ENCODE data around the gene SRSF2. TPM values are rescaled to one million over a fixed set of nuclear protein-coding genes. Genes with fewer than 3 reads are reported as not detected.
A peak's percentile ranks its signal among the peaks of the same experiment; 100 is the strongest.

The SRSF2 gene
- total RNA-seq, 2 donors from 2014 or later = 217 to 316 TPM

DNA sequence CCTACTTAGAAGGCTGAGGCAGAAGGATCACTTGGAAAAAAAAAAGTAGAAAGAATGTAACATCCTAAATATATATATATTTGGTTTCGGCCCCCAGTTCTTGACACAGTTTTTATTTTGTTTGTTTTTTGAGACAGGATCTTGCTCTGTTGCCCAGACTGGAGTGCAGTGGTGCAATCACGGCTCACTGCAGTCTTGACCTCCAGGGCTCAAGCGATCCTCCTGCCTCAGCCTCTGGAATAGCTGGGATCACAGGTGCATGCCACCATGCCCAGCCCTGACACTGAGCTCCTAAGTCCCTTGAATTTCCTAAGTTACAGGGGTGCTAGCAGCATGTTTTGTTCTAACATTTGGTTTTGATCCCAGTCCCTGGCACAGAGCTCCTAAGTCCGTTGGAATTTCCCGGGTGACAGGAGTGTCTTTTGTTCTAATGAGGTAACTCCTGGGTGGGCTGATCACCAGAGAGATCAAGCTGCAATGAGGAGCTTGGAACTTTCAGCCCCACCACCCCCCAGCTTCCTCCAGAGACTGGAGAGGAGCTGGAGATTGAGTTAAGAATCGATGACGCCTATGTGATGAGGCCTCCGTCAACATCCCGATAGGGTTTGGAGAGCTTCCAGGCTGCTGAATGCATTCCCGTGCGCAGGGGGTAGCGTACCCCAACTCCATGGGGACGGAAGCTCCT, 46.4 kb downstream of the SRSF2 start:
- Histone ChIP-seq H3K9me3 (no peaks in the 10 kb centered on the region), H3K27ac (no peak overlapping the region), H3K4me1 (replicated peaks) (no peaks in the 10 kb centered on the region), H3K36me3 (no peaks in the 10 kb centered on the region), H3K4me3 (no peak overlapping the region), H3K27me3 (replicated peaks; ENCODE audit: insufficient read depth) (no peaks in the 10 kb centered on the region)
- TF ChIP-seq, protein P1, sequence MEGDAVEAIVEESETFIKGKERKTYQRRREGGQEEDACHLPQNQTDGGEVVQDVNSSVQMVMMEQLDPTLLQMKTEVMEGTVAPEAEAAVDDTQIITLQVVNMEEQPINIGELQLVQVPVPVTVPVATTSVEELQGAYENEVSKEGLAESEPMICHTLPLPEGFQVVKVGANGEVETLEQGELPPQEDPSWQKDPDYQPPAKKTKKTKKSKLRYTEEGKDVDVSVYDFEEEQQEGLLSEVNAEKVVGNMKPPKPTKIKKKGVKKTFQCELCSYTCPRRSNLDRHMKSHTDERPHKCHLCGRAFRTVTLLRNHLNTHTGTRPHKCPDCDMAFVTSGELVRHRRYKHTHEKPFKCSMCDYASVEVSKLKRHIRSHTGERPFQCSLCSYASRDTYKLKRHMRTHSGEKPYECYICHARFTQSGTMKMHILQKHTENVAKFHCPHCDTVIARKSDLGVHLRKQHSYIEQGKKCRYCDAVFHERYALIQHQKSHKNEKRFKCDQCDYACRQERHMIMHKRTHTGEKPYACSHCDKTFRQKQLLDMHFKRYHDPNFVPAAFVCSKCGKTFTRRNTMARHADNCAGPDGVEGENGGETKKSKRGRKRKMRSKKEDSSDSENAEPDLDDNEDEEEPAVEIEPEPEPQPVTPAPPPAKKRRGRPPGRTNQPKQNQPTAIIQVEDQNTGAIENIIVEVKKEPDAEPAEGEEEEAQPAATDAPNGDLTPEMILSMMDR (IDR thresholded peaks at IDR 0.05) = no peak
- TF ChIP-seq POLR2AphosphoS5 (IDR thresholded peaks at IDR 0.05) (no peak), POLR2A (IDR thresholded peaks at IDR 0.05) (no peak)
- intact Hi-C loops (cut with DNase I) = no loop called here
- 68% methylated on average over 13 of the region's 13 CpGs for WGBS
- no peak for DNase-seq (ENCODE audit: low spot score)

DNA sequence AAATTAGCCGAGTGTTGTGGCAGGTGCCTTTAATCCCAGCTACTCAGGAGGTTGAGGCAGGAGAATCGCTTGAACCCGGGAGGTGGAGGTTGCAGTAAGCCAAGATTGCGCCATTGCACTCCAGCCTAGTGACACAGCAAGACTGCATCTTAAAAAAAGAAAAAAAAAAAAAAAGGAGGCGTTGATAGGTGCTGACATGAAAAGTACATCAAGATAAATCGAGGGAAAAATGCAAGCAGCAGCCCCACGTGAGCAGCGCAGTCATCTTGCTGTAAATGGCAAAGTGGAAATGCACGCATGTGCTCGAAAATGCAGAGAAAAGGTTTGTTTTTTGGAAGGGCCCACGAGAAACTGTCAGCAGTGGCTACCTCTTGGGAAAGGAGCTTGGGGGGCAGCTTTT, 47.3 kb downstream of the SRSF2 start:
- TF ChIP-seq, protein P1 (IDR thresholded peaks at IDR 0.05) = no peak
- no peak for TF ChIP-seq POLR2AphosphoS5 (IDR thresholded peaks at IDR 0.05)
- Histone ChIP-seq H3K9me3 (no peaks in the 10 kb centered on the region), H3K36me3 (no peaks in the 10 kb centered on the region), H3K4me1 (replicated peaks) (no peaks in the 10 kb centered on the region), H3K27me3 (replicated peaks; ENCODE audit: insufficient read depth) (no peaks in the 10 kb centered on the region), H3K27ac (no peak overlapping the region), H3K4me3 (no peak overlapping the region)
- 85% methylated on average over 11 of the region's 11 CpGs for WGBS
- DNase-seq (ENCODE audit: low spot score) = no peak
- intact Hi-C loops (cut with DNase I) = loop anchor here (5.0 kb wide), 1 partner anchor 37 kb away; the partner anchor contains the start of genes JMJD6 and METTL23

DNA sequence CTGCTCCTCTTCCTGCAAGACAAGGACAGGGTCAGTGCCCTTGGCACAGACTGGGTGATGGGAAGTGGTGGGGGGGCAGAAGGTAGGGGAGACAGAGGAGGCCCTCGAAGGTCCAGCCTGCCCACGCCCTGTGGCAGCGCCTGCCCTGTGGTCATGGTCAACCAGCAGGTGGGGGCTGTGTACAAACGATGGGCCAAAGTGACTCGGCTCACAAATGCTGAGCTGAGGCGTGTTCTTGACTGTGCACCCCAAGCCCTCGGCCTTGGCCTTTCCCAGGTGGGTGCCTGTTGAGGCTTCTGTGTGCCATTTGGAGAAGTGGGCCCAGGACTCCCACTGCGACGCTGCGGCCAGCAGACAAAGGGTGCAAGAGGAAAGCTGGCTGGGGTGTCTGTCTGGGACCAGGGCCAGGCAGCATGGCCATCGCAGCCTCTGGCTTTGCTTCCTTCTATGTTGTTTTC, 48.9 kb downstream of the SRSF2 start:
- no peak for DNase-seq (ENCODE audit: low spot score)

DNA sequence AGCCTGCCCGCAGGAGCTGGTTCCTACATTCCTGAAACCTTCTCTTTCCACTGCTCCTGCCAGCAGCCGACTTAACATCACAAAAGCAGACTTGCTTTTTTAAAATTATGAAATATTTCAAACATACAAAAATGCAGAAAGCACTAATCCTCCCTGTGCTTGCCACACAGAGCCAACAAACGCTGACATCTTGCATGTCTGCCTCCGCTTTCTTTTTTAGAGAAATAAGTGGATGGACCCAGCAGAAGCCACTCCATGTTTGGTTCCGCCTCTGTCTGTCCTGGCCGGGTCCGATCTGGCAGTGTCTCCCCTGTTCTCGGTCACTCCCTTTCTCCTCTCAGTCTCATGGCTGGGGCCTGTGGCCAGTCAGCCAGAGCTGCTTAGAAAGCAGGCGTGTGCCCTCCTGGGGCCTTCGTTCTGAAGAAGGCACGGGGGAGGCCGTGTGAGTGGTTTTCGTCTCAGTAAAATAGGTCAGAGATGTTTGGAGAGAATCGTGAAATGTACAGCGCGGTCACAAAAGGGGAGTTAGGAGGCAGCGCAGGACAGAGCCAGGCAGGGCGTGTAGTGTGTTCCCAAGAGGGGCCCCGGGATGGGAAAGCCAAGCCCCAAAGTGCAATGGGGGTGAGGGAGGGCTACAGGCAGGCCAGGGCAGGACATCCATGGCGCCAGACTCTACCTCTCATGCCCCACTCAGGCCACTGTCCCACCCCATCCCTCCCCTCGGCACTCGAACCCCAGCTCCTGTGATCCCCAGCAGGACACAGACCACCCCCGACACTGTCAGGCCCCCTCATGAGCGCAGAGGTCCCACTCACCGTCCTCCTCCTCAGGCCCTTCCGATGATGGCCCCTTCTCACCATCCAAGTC, 49.6 kb downstream of the SRSF2 start:
- Histone ChIP-seq H3K4me3 (no peak overlapping the region), H3K36me3 (no peaks in the 10 kb centered on the region), H3K4me1 (replicated peaks) (no peaks in the 10 kb centered on the region), H3K27me3 (replicated peaks; ENCODE audit: insufficient read depth) (no peaks in the 10 kb centered on the region), H3K27ac (peak overlapping the region; percentile 62 to 80), H3K9me3 (no peaks in the 10 kb centered on the region)
- no peak for DNase-seq (ENCODE audit: low spot score)
- TF ChIP-seq POLR2AphosphoS5 (IDR thresholded peaks at IDR 0.05) = peak; percentile 54
- TF ChIP-seq, protein P1 (IDR thresholded peaks at IDR 0.05) = no peak
- no peak for TF ChIP-seq POLR2A (IDR thresholded peaks at IDR 0.05)
- intact Hi-C loops (cut with DNase I) = loop anchor here (5.0 kb wide), 1 partner anchor 40 kb away; the partner anchor contains the start of genes JMJD6 and METTL23
- 60% methylated on average over 26 of the region's 26 CpGs for WGBS

More for the DNA sequence above, 48.9 kb downstream of the SRSF2 start:
- no peak for TF ChIP-seq POLR2AphosphoS5 (IDR thresholded peaks at IDR 0.05)
- TF ChIP-seq POLR2A (IDR thresholded peaks at IDR 0.05) = no peak
- TF ChIP-seq, protein P1 (IDR thresholded peaks at IDR 0.05) = no peak
- H3K4me1 ChIP-seq (replicated peaks) = no peaks in the 10 kb centered on the region
- no peaks in the 10 kb centered on the region for H3K9me3 ChIP-seq
- no peaks in the 10 kb centered on the region for H3K27me3 ChIP-seq (replicated peaks; ENCODE audit: insufficient read depth)
- H3K27ac ChIP-seq = peak overlapping the region; percentile 62 to 80
- intact Hi-C loops (cut with DNase I) = loop anchor here (5.0 kb wide), 1 partner anchor 39 kb away; the partner anchor contains the start of genes JMJD6 and METTL23
- WGBS = 66% methylated on average over 11 of the region's 11 CpGs
- H3K36me3 ChIP-seq = no peaks in the 10 kb centered on the region
- no peak overlapping the region for H3K4me3 ChIP-seq
